SK-N-SH (cell line): ENCODE results near the gene MAN1A1. TPM values are rescaled to one million over a fixed set of nuclear protein-coding genes. Genes with fewer than 3 reads are reported as not detected.
A peak's percentile ranks its signal among the peaks of the same experiment; 100 is the strongest.

Source experiments
- CTCF ChIA-PET: fragments of 300-600, 350-600 bp; formaldehyde crosslinking; extraction: SDS; loops from one replicate; lab custom pipeline; 2021; lab: Yijun Ruan, JAX
- POLR2A ChIA-PET: fragments of 350-600 bp; sonication (Branson Sonifier 250); formaldehyde crosslinking; extraction: SDS; loops from one replicate; lab custom pipeline; 2020; ENCODE audit warnings: antibody characterized with exemption, inconsistent platforms; lab: Yijun Ruan, JAX
- DNase-seq: peaks from one replicate; pipeline ENCODE4 v3.0.0; 2012
- H2AFZ ChIP-seq: fragments of 200-600 bp; sonication (generic); 2 replicates; pipeline ENCODE4 v1.8.1; 2016; ENCODE audit warnings: antibody characterized with exemption, mild to moderate bottlenecking, low read depth
- H3F3A ChIP-seq: fragments of 200-600 bp; sonication (generic); replicated peaks from 2 replicates; pipeline ENCODE3; 2016; ENCODE audit warnings: antibody characterized with exemption, mild to moderate bottlenecking; ENCODE audit not compliant: insufficient read depth
- H3K27ac ChIP-seq, 2 experiments: fragments of 200-500 bp in 1 of 2; fragments of 200-600 bp in 1 of 2; sonication (Bioruptor generic) in 1 of 2; sonication (generic), shearing (Covaris generic) in 1 of 2; 2 replicates each; pipeline versions ENCODE4 v1.5.1 to v1.6.1; 2014 to 2016; ENCODE audit warnings: low read depth in 2 of 2, inconsistent platforms in 1 of 2, low read length in 1 of 2, mild to moderate bottlenecking in 1 of 2, mixed read lengths in 1 of 2
- H3K27me3 ChIP-seq: fragments of 200-600 bp; sonication (generic), shearing (Covaris generic); 2 replicates; pipeline ENCODE4 v1.6.1; 2016; ENCODE audit warnings: mixed run types; ENCODE audit not compliant: insufficient read depth
- H3K36me3 ChIP-seq, 2 experiments: fragments of 200-500 bp in 1 of 2; fragments of 200-600 bp in 1 of 2; sonication (Bioruptor generic) in 1 of 2; sonication (generic) in 1 of 2; replicated peaks in 1 of 2; 2 replicates each; pipeline versions ENCODE3 to v1.5.1; 2014 to 2016; ENCODE audit warnings: low read length in 1 of 2, mild to moderate bottlenecking in 1 of 2; ENCODE audit not compliant: insufficient read depth in 2 of 2, control insufficient read depth in 1 of 2
- H3K4me1 ChIP-seq, 2 experiments: fragments of 200-500 bp in 1 of 2; fragments of 200-600 bp in 1 of 2; sonication (Bioruptor generic) in 1 of 2; sonication (generic), shearing (Covaris generic) in 1 of 2; 2 replicates each; pipeline versions ENCODE4 v1.5.1 to v1.6.1; 2014 to 2016; ENCODE audit warnings: low read depth in 1 of 2, low read length in 1 of 2, mixed run types in 1 of 2; ENCODE audit not compliant: insufficient read depth in 2 of 2, control insufficient read depth in 1 of 2
- H3K4me2 ChIP-seq: fragments of 200-600 bp; sonication (generic), shearing (Covaris generic); 2 replicates; pipeline ENCODE4 v1.6.1; 2017; ENCODE audit warnings: mixed run types
- H3K4me3 ChIP-seq, 2 experiments: fragments of 200-500 bp in 1 of 2; fragments of 200-600 bp in 1 of 2; sonication (Bioruptor generic) in 1 of 2; sonication (generic), shearing (Covaris generic) in 1 of 2; 2 replicates each; pipeline versions ENCODE4 v1.5.1 to v1.8.1; 2014 to 2016; ENCODE audit warnings: low read depth in 2 of 2, inconsistent platforms in 1 of 2, low read length in 1 of 2, mild to moderate bottlenecking in 1 of 2, mixed read lengths in 1 of 2, moderate library complexity in 1 of 2
- H3K79me2 ChIP-seq: fragments of 200-600 bp; sonication (generic); 2 replicates; pipeline ENCODE4 v1.8.1; 2017; ENCODE audit warnings: mild to moderate bottlenecking; ENCODE audit not compliant: insufficient read depth
- H3K9ac ChIP-seq: fragments of 200-600 bp; sonication (generic); 2 replicates; pipeline ENCODE4 v1.6.1; 2017; ENCODE audit warnings: mixed run types
- H3K9me2 ChIP-seq: fragments of 200-600 bp; sonication (generic); 2 replicates; pipeline ENCODE4 v1.6.1; 2017; ENCODE audit warnings: mixed run types
- H3K9me3 ChIP-seq: fragments of 200-600 bp; sonication (generic); 2 replicates; pipeline ENCODE4 v1.6.1; 2017; ENCODE audit warnings: mixed run types, mild to moderate bottlenecking, moderate library complexity
- H4K20me1 ChIP-seq: fragments of 200-600 bp; sonication (generic); 2 replicates; pipeline ENCODE4 v1.6.1; 2017; ENCODE audit warnings: mild to moderate bottlenecking, mixed run types; ENCODE audit not compliant: insufficient read depth
- CHD2 ChIP-seq: fragments of 150-350 bp; IDR thresholded peaks from 2 replicates; pipeline ENCODE4 v1.6.1; 2018; ENCODE audit warnings: low read length; ENCODE audit not compliant: partially characterized antibody
- ELF1 ChIP-seq: IDR thresholded peaks from 2 replicates; pipeline ENCODE4 v1.4.0; 2012
- EP300 ChIP-seq, 2 experiments: IDR thresholded peaks; 2 replicates each; pipeline versions ENCODE4 v1.4.0 to v1.6.1; 2012; ENCODE audit warnings: borderline replicate concordance in 1 of 2, low read depth in 1 of 2, low read length in 1 of 2
- EZH2phosphoT487 ChIP-seq: fragments of 200-600 bp; sonication (generic); IDR thresholded peaks from 2 replicates; pipeline ENCODE4 v1.6.1; 2017; ENCODE audit warnings: low read depth, mixed run types, mild to moderate bottlenecking, antibody characterized with exemption, moderate library complexity, borderline replicate concordance
- FOSL2 ChIP-seq: IDR thresholded peaks from 2 replicates; pipeline ENCODE4 v1.4.0; 2012; ENCODE audit warnings: low read depth, mild to moderate bottlenecking, moderate library complexity, borderline replicate concordance
- FOXM1 ChIP-seq: IDR thresholded peaks from 2 replicates; pipeline ENCODE4 v1.4.0; 2012; ENCODE audit warnings: low read depth, mild to moderate bottlenecking
- GABPA ChIP-seq: IDR thresholded peaks from 2 replicates; pipeline ENCODE4 v1.4.0; 2012; ENCODE audit warnings: low read depth, mild to moderate bottlenecking
- GATA2 ChIP-seq: sonication (generic); formaldehyde crosslinking; IDR thresholded peaks from 2 replicates; pipeline ENCODE4 v1.5.0; 2020; ENCODE audit warnings: mild to moderate bottlenecking, missing genetic modification reagents
- JUND ChIP-seq: IDR thresholded peaks from 2 replicates; pipeline ENCODE4 v1.4.0; 2012
- MEF2A ChIP-seq: IDR thresholded peaks from 2 replicates; pipeline ENCODE4 v1.4.0; 2012; ENCODE audit warnings: low read depth, borderline replicate concordance
- MXI1 ChIP-seq: IDR thresholded peaks from 2 replicates; pipeline ENCODE4 v1.6.1; 2012; ENCODE audit warnings: mild to moderate bottlenecking, low read depth, low read length, improper control_type of control experiment
- NFIC ChIP-seq: IDR thresholded peaks from 2 replicates; pipeline ENCODE4 v1.4.0; 2012; ENCODE audit warnings: borderline replicate concordance
- POLR2AphosphoS5 ChIP-seq: IDR thresholded peaks from 2 replicates; pipeline ENCODE4 v1.6.1; 2012; ENCODE audit warnings: low read depth, low read length
- RAD21 ChIP-seq: IDR thresholded peaks from 2 replicates; pipeline ENCODE4 v1.6.1; 2012; ENCODE audit warnings: mild to moderate bottlenecking, low read length
- RCOR1 ChIP-seq: fragments of 150-350 bp; IDR thresholded peaks from 2 replicates; pipeline ENCODE4 v1.6.1; 2017; ENCODE audit warnings: antibody characterized with exemption, low read length
- SIN3A ChIP-seq: IDR thresholded peaks from 2 replicates; pipeline ENCODE4 v1.6.1; 2012; ENCODE audit warnings: low read depth, mild to moderate bottlenecking, low read length, moderate library complexity, borderline replicate concordance
- SMC3 ChIP-seq: IDR thresholded peaks from 2 replicates; pipeline ENCODE4 v1.6.1; 2012; ENCODE audit warnings: low read depth, low read length, improper control_type of control experiment
- TCF12 ChIP-seq: IDR thresholded peaks from 2 replicates; pipeline ENCODE4 v1.4.0; 2012
- YY1 ChIP-seq: IDR thresholded peaks from 2 replicates; pipeline ENCODE4 v1.4.0; 2012; ENCODE audit warnings: low read depth, mild to moderate bottlenecking
- WGBS: methylation state at CpG from one replicate; pipeline ENCODE4 v1.1.6; 2017; ENCODE audit warnings: low lambda C conversion rate; 5-methylcytosine and 5-hydroxymethylcytosine counted together
- polyA plus RNA-seq, 3 experiments: library from polyadenylated mRNA; depleted of rRNA; stranded (reverse); fragments of >200 nt; gene quantifications; 2 replicates each; pipeline ENCODE4 v1.2.3, GENCODE V29; 2012
- TF ChIP-seq, protein P1 (sequence below): IDR thresholded peaks from 2 replicates; pipeline ENCODE4 v1.6.1; 2012; ENCODE audit warnings: mild to moderate bottlenecking, low read depth, low read length, moderate library complexity
- TF ChIP-seq, protein P2 (sequence below): IDR thresholded peaks from 2 replicates; pipeline ENCODE4 v1.4.0; 2012; ENCODE audit warnings: low read depth
- TF ChIP-seq, protein P3 (sequence below): IDR thresholded peaks from 2 replicates; pipeline ENCODE4 v1.4.0; 2012; ENCODE audit warnings: low read depth, borderline replicate concordance

The MAN1A1 gene
- polyA plus RNA-seq, 1 of the 3 experiments (the other 2 are of a cell fraction): 28.0 TPM

DNA sequence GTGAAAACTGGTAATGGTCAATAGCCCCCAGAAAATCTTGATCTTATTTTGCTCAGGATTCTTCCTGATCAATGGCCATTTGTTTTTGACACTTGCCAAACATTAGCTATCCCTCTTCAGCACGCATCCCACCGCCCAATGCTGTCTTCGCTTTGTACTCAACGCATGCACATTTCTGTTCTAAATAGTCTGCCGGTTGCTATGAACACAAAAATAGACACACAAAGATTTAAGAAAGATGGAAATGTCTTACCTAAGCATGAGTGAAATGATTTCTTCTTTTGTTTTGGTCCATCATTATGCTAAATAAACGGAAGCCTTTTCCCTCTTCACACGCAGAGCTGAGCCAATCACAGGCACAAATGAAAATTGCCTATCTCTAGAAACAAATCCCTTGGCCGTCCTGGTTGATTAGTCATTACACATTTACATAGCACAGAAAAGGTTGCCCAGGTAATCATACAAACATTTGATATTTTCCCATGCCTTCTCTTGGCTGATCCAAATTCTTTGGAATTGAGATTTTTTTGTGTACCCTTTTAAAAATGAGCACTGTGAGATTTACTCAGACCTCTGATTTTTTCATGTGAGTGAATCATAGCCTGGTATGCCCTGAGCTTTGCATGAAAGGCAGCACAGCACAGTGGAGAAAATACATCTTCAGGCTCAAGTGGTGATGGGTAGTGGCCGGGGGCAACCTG lies 200.6 kb downstream of the MAN1A1 start:
- Histone ChIP-seq H3K27me3 (no peaks in the 10 kb centered on the region), H3K4me3 (no peak overlapping the region), H3K4me2 (no peak overlapping the region)

DNA sequence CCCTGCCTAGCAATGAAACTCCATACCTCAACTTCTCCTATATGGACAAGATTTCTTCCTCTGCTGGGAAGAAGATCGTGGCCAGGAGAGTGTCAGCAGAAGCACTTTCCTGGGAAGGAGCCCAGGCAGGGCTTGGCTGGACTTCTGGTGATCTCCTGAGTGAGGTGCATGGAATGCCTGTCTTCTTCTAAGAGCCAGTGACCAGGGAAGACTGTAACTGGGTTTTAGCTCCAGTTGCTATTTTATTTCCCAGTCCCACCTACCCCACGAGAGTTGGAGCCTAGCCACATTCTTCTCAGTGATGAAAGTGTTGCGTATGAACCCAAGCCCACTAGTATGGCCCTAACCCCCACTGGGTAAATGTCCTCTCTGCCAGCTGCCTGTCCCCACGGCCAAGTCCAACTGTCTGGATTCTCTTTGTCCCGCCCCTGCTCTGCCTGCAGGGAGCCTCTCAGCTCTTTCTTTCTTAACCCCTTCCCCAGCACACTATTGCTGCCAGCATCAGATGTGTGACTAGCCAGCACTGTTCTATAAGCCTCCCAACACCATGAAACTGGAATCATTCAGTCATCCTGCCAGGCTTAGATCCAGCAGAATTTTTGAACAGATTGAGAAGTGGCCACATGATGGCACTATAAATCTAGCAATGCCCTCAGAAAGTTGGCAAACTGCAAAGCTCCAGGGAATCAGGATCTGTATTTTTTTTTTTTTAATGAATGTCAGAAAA lies 201.3 kb downstream of the MAN1A1 start:
- Histone ChIP-seq H3F3A (peaks cover 13% of the 10 kb centered on the region), H2AFZ (no peak overlapping the region; the same call in 1 of the 2 replicates), H3K27me3 (no peaks in the 10 kb centered on the region), H3K9me2 (no peaks in the 10 kb centered on the region), H3K27ac (peak overlapping the region; percentile 85 to 97; a peak in 3 of 4 replicates), H3K9ac (peak overlapping the region; percentile 31; the same call in 1 of the 2 replicates), H3K4me2 (peak overlapping the region; percentile 72), H3K36me3 (no peaks in the 10 kb centered on the region), H3K79me2 (no peaks in the 10 kb centered on the region), H3K9me3 (no peaks in the 10 kb centered on the region), H3K4me3 (no peak overlapping the region), H4K20me1 (no peaks in the 10 kb centered on the region), H3K4me1 (peaks cover 16 to 24% of the 10 kb centered on the region in 2 experiments)
- ChIA-PET POLR2A (interaction anchor here (0.5 kb wide), 1 partner anchor 857 kb away, joined by 3 read pairs; no protein-coding TSS in a partner anchor), CTCF (interaction anchor here (0.6 to 5.0 kb wide), 62 partner anchors 10 to 1685 kb away, joined by 3 to 32 read pairs (median 4); no protein-coding TSS in a partner anchor)
- 63% methylated on average over 5 of the region's 5 CpGs for WGBS
- DNase-seq: peak; percentile 66
- TF ChIP-seq FOSL2 (no peak), GABPA (no peak), CHD2 (no peak), SMC3 (peak; percentile 85), POLR2AphosphoS5 (no peak), JUND (no peak), RCOR1 (no peak), EZH2phosphoT487 (no peak), NFIC (peak; percentile 82), MXI1 (no peak), EP300 (IDR thresholded peaks at IDR 0.05; ENCODE audit: borderline replicate concordance in 1 of 2, low read depth in 1 of 2, low read length in 1 of 2) (peak in 1 of 2 experiments; percentile 14; a peak in 1 of 4 replicates), FOXM1 (no peak), YY1 (no peak), TCF12 (peak; percentile 23; the same call in 1 of the 2 replicates), SIN3A (no peak), RAD21 (peak; percentile 99), ELF1 (no peak)
- TF ChIP-seq, protein P1, sequence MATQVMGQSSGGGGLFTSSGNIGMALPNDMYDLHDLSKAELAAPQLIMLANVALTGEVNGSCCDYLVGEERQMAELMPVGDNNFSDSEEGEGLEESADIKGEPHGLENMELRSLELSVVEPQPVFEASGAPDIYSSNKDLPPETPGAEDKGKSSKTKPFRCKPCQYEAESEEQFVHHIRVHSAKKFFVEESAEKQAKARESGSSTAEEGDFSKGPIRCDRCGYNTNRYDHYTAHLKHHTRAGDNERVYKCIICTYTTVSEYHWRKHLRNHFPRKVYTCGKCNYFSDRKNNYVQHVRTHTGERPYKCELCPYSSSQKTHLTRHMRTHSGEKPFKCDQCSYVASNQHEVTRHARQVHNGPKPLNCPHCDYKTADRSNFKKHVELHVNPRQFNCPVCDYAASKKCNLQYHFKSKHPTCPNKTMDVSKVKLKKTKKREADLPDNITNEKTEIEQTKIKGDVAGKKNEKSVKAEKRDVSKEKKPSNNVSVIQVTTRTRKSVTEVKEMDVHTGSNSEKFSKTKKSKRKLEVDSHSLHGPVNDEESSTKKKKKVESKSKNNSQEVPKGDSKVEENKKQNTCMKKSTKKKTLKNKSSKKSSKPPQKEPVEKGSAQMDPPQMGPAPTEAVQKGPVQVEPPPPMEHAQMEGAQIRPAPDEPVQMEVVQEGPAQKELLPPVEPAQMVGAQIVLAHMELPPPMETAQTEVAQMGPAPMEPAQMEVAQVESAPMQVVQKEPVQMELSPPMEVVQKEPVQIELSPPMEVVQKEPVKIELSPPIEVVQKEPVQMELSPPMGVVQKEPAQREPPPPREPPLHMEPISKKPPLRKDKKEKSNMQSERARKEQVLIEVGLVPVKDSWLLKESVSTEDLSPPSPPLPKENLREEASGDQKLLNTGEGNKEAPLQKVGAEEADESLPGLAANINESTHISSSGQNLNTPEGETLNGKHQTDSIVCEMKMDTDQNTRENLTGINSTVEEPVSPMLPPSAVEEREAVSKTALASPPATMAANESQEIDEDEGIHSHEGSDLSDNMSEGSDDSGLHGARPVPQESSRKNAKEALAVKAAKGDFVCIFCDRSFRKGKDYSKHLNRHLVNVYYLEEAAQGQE: no peak
- TF ChIP-seq, protein P2, sequence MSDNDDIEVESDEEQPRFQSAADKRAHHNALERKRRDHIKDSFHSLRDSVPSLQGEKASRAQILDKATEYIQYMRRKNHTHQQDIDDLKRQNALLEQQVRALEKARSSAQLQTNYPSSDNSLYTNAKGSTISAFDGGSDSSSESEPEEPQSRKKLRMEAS: no peak

More for the DNA sequence above, 200.6 kb downstream of the MAN1A1 start:
- H4K20me1 ChIP-seq: no peaks in the 10 kb centered on the region
- no peaks in the 10 kb centered on the region for H3K36me3 ChIP-seq
- POLR2A ChIA-PET: interaction anchor here (1.8 kb wide), 1 partner anchor 202 kb away, joined by 4 read pairs; no protein-coding TSS in a partner anchor
- TF ChIP-seq MXI1 (no peak), TCF12 (0 out of 2 replicates have a peak, but pooled peaks have one; percentile 21), MEF2A (no peak), GATA2 (no peak), FOSL2 (peak; percentile 33; the same call in 1 of the 2 replicates)
- TF ChIP-seq, protein P3, sequence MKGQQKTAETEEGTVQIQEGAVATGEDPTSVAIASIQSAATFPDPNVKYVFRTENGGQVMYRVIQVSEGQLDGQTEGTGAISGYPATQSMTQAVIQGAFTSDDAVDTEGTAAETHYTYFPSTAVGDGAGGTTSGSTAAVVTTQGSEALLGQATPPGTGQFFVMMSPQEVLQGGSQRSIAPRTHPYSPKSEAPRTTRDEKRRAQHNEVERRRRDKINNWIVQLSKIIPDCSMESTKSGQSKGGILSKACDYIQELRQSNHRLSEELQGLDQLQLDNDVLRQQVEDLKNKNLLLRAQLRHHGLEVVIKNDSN: no peak
- TF ChIP-seq, all 33 proteins: peak for 2
- Histone ChIP-seq H2AFZ (no peak overlapping the region), H3K4me1 (peaks cover 16 to 24% of the 10 kb centered on the region in 2 experiments), H3K79me2 (no peaks in the 10 kb centered on the region), H3K9me2 (no peaks in the 10 kb centered on the region), H3K9ac (no peak overlapping the region), H3K27ac (peak overlapping the region; percentile 50 to 97; a peak in 2 of 4 replicates), H3F3A (peaks cover 13% of the 10 kb centered on the region), H3K9me3 (no peaks in the 10 kb centered on the region)
- no peak for DNase-seq
- WGBS: 81% methylated on average over 9 of the region's 9 CpGs
- CTCF ChIA-PET: interaction anchor here (0.6 to 5.0 kb wide), 59 partner anchors 9 to 1685 kb away, joined by 3 to 32 read pairs (median 4); no protein-coding TSS in a partner anchor
